Endodermal cell (in vitro differentiated cells): Measurements from ENCODE around the gene NBAS. TPM values are rescaled to one million over a fixed set of nuclear protein-coding genes. Genes with fewer than 3 reads are reported as not detected.
A peak's percentile ranks its signal among the peaks of the same experiment; 100 is the strongest.

Experiments
- DNase-seq: peaks from one replicate; pipeline ENCODE4 v3.0.0-alpha.2; 2017
- H3K27ac ChIP-seq: 2 replicates; pipeline ENCODE4 v1.5.1; 2013; ENCODE audit warnings: mild to moderate bottlenecking, low read depth, low read length, moderate library complexity
- H3K27me3 ChIP-seq: 2 replicates; pipeline ENCODE4 v1.6.1; 2013; ENCODE audit warnings: mild to moderate bottlenecking, low read length, moderate library complexity; ENCODE audit not compliant: insufficient read depth, control insufficient read depth, poor library complexity, severe bottlenecking
- H3K36me3 ChIP-seq: 2 replicates; pipeline ENCODE4 v1.7.0; 2013; ENCODE audit warnings: mild to moderate bottlenecking, low read length, moderate library complexity; ENCODE audit not compliant: control insufficient read depth, insufficient read depth
- H3K4me1 ChIP-seq: one replicate; pipeline ENCODE4 v1.7.0; 2013; ENCODE audit warnings: low read length; ENCODE audit not compliant: control insufficient read depth, insufficient read depth
- H3K4me3 ChIP-seq: 2 replicates; pipeline ENCODE4 v1.5.1; 2013; ENCODE audit warnings: mild to moderate bottlenecking, low read length, moderate library complexity
- H3K9ac ChIP-seq: 2 replicates; pipeline ENCODE4 v1.6.1; 2013; ENCODE audit warnings: mild to moderate bottlenecking, low read length, moderate library complexity; ENCODE audit not compliant: poor library complexity, severe bottlenecking; ENCODE audit errors: extremely low read depth
- H3K9me3 ChIP-seq: 2 replicates; pipeline ENCODE4 v1.6.1; 2013; ENCODE audit warnings: mild to moderate bottlenecking, low read length, moderate library complexity; ENCODE audit not compliant: control insufficient read depth
- H3K27ac Mint-ChIP-seq: 2 replicates; pipeline ENCODE4 v1.8.0; 2020; ENCODE audit warnings: mixed read lengths
- H3K27me3 Mint-ChIP-seq: 2 replicates; pipeline ENCODE4 v1.8.0; 2021; ENCODE audit warnings: mild to moderate bottlenecking, mixed read lengths; ENCODE audit not compliant: insufficient read depth
- H3K36me3 Mint-ChIP-seq: 2 replicates; pipeline ENCODE4 v1.8.0; 2020; ENCODE audit warnings: low read depth, mixed read lengths
- H3K4me1 Mint-ChIP-seq: 2 replicates; pipeline ENCODE4 v1.8.0; 2020; ENCODE audit warnings: mixed read lengths
- H3K4me3 Mint-ChIP-seq: 2 replicates; pipeline ENCODE4 v1.8.0; 2020; ENCODE audit warnings: mild to moderate bottlenecking, moderate library complexity, mixed read lengths
- H3K9me3 Mint-ChIP-seq: 2 replicates; pipeline ENCODE4 v1.8.0; 2020; ENCODE audit warnings: mild to moderate bottlenecking, mixed read lengths
- CTCF ChIP-seq: fragments of 200-600 bp; sonication (generic); conservative IDR thresholded peaks from 2 replicates; pipeline ENCODE4 v1.5.0; 2021; ENCODE audit warnings: antibody characterized with exemption, mild to moderate bottlenecking
- WGBS, 2 experiments: methylation state at CpG; one replicate each; pipeline versions ENCODE4 v1.1.5 to v1.1.7; 2013; ENCODE audit warnings: missing lambda C conversion rate in 2 of 2, mixed read lengths in 1 of 2; ENCODE audit not compliant: insufficient coverage in 1 of 2, insufficient read length in 1 of 2; 5-methylcytosine and 5-hydroxymethylcytosine counted together
- total RNA-seq, 2 donors: library from RNA; stranded (reverse); fragmentation: NEBNext Ultra II Directional in 1 of 2; extraction: Animal tissue kit (Norgen Biotek cat#: 25700) in 1 of 2; gene quantifications; 2 replicates in 1 of 2; 3 replicates in 1 of 2; pipeline ENCODE4 v1.2.1, GENCODE V29; 2021

NBAS gene
- total RNA-seq, 2 donors from 2014 or later, result 47.4 to 54.7 TPM

DNA sequence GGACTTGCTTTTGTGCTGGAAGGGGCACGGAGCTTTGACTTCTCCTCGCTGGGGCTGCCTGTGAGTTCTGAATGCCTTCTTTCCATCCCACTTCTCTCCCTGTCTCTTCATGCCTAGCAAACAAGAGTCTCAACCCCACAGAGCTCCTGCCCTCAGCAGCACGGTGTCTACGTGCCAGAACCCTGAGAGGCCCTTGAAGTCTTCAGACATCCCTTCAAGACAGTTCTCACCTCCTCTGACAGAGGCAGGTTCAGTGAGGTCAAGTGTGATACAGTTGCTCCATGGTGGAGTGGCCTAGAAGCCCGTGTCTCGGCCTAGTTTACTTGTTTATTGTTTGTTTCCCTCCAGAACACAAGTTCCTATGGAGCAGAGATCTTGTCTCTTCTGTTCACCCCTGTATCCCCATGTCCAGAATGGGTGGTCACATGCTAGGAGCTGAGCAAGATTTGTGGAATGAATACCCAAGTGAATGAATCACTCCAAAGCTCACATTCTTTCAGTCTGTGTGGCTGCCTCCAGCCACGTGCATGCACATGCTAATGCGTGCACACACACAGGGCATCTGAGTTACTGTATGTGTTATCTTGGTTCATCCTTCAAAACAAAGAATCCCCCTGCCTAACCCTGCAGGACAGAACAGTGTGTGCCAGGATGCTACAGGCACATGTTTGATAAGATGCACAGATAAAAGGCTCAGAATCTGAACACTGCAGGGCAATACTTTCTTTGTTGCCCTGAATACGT, 391.6 kb downstream of the NBAS start:
- Histone ChIP-seq H3K4me3 (no peak overlapping the region), H3K27ac (peak overlapping the region; percentile 78), H3K36me3 (no peaks in the 10 kb centered on the region), H3K9ac (no peak overlapping the region), H3K4me1 (no peaks in the 10 kb centered on the region), H3K9me3 (no peaks in the 10 kb centered on the region), H3K27me3 (no peaks in the 10 kb centered on the region)
- peak overlapping the region; percentile 65 for H3K27ac Mint-ChIP-seq
- peaks cover 2% of the 10 kb centered on the region for H3K36me3 Mint-ChIP-seq
- DNase-seq, result no peak
- H3K4me1 Mint-ChIP-seq, result peaks cover 11% of the 10 kb centered on the region
- 87 to 92% methylated on average over 5 to 9 of the region's 9 CpGs for WGBS, 2 experiments
- H3K4me3 Mint-ChIP-seq, result no peak overlapping the region
- H3K27me3 Mint-ChIP-seq, result no peaks in the 10 kb centered on the region
- H3K9me3 Mint-ChIP-seq, result no peaks in the 10 kb centered on the region
- no peak for TF ChIP-seq CTCF

DNA sequence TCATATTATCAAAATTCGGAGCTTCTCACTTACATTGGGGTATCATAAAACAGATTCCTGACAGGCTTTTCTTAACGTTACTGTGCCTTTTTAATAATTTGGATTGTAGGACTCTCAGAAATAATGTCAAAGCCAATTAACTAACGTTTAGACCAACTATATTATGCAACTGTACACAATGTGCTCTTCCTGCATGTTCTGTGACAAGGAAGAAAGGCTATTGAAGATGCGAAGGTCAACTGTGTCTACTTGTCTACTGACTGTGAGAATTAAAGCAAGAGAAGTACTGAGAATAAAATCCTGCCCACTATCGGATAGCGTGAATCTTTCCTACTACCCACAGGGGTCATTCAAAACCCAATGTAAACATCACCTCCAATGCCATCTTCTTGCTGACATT, 393.0 kb downstream of the NBAS start:
- Histone ChIP-seq H3K27me3 (no peaks in the 10 kb centered on the region), H3K9me3 (no peaks in the 10 kb centered on the region), H3K4me1 (peaks cover under 1% of the 10 kb centered on the region), H3K4me3 (no peak overlapping the region), H3K9ac (no peak overlapping the region), H3K36me3 (no peaks in the 10 kb centered on the region), H3K27ac (no peak overlapping the region)
- peaks cover 7% of the 10 kb centered on the region for H3K4me1 Mint-ChIP-seq
- WGBS, 2 experiments, result 92 to 100% methylated on average over 2 to 6 of the region's 6 CpGs
- H3K36me3 Mint-ChIP-seq, result peaks cover 2% of the 10 kb centered on the region
- no peak for DNase-seq
- TF ChIP-seq CTCF, result no peak
- H3K9me3 Mint-ChIP-seq, result no peaks in the 10 kb centered on the region
- H3K4me3 Mint-ChIP-seq, result no peak overlapping the region
- no peaks in the 10 kb centered on the region for H3K27me3 Mint-ChIP-seq
- no peak overlapping the region for H3K27ac Mint-ChIP-seq

GRCh38 chr2:15166878-15167277, 394.3 kb downstream of the NBAS start:
- no peaks in the 10 kb centered on the region for H3K9me3 Mint-ChIP-seq
- peaks cover 8% of the 10 kb centered on the region for H3K4me1 ChIP-seq
- no peaks in the 10 kb centered on the region for H3K27me3 ChIP-seq
- H3K9me3 ChIP-seq, result no peaks in the 10 kb centered on the region
- no peak overlapping the region for H3K27ac ChIP-seq
- peaks cover 2% of the 10 kb centered on the region for H3K36me3 Mint-ChIP-seq
- H3K27ac Mint-ChIP-seq, result no peak overlapping the region
- H3K27me3 Mint-ChIP-seq, result no peaks in the 10 kb centered on the region
- peaks cover 20% of the 10 kb centered on the region for H3K4me1 Mint-ChIP-seq
- no peak overlapping the region for H3K4me3 ChIP-seq
- no peak for TF ChIP-seq CTCF
- no peak overlapping the region for H3K9ac ChIP-seq
- no peaks in the 10 kb centered on the region for H3K36me3 ChIP-seq
- WGBS, 2 experiments, result 95 to 96% methylated on average over 8 to 12 of the region's 12 CpGs
- no peak for DNase-seq
- H3K4me3 Mint-ChIP-seq, result no peak overlapping the region
